OCI-LY3 (cell line): ENCODE results near the gene PRPF40B.

Experiments
- CTCF ChIP-seq: fragments of 200-600, 300-600 bp; sonication (generic); IDR thresholded peaks from 2 replicates; pipeline ENCODE4 v1.5.1; 2014; ENCODE audit warnings: antibody characterized with exemption, low read length, low read depth
- EZH2phosphoT487 ChIP-seq: fragments of 200-600 bp; shearing (Covaris generic); IDR thresholded peaks from 2 replicates; pipeline ENCODE4 v1.6.1; 2018; ENCODE audit warnings: antibody characterized with exemption, mixed run types, low read depth

- TF ChIP-seq CTCF, result no peak
- TF ChIP-seq EZH2phosphoT487, result no peak
Observed at GRCh38 chr12:49669796-49670195, 46.4 kb downstream of the PRPF40B start.
